GM23338 (cell line): ENCODE data around the gene MAP2K5. TPM values are rescaled to one million over a fixed set of nuclear protein-coding genes. Genes with fewer than 3 reads are reported as not detected.

Experiments
- ATAC-seq: fragments of 200-7000 bp; cut with Tn5 transposase; 3 replicates; pipeline ENCODE4 v1.9.1; 2020
- DNase-seq: peaks from one replicate; pipeline ENCODE4 v3.0.0-alpha.2; 2015; ENCODE audit warnings: low spot score
- H2AFZ ChIP-seq: fragments of 200-600 bp; sonication (generic); 2 replicates; pipeline ENCODE4 v1.8.0; 2016; ENCODE audit warnings: antibody characterized with exemption, mild to moderate bottlenecking, moderate library complexity
- H3F3A ChIP-seq: fragments of 200-600 bp; sonication (generic); replicated peaks from 2 replicates; pipeline ENCODE4 v1.8.0; 2017; ENCODE audit warnings: antibody characterized with exemption, mixed run types, low read depth
- H3K27ac ChIP-seq: fragments of 200-600 bp; sonication (generic); 2 replicates; pipeline ENCODE4 v1.6.1; 2016; ENCODE audit warnings: low read depth
- H3K27me3 ChIP-seq: fragments of 200-600 bp; sonication (generic); 2 replicates; pipeline ENCODE4 v1.8.0; 2016; ENCODE audit warnings: mild to moderate bottlenecking, mixed run types, moderate library complexity; ENCODE audit not compliant: insufficient read depth
- H3K36me3 ChIP-seq: fragments of 200-600 bp; sonication (generic); 2 replicates; pipeline ENCODE4 v1.8.0; 2016; ENCODE audit warnings: mild to moderate bottlenecking; ENCODE audit not compliant: insufficient read depth
- H3K4me1 ChIP-seq: fragments of 200-600 bp; sonication (generic); 2 replicates; pipeline ENCODE4 v1.8.0; 2016; ENCODE audit warnings: mild to moderate bottlenecking, moderate library complexity; ENCODE audit not compliant: insufficient read depth
- H3K4me2 ChIP-seq: fragments of 200-600 bp; sonication (generic); 2 replicates; pipeline ENCODE4 v1.7.1; 2017; ENCODE audit warnings: mixed run types
- H3K4me3 ChIP-seq: fragments of 200-600 bp; sonication (generic); 2 replicates; pipeline ENCODE4 v1.6.1; 2016; ENCODE audit warnings: mixed run types
- H3K79me2 ChIP-seq: fragments of 200-600 bp; sonication (generic); replicated peaks from 2 replicates; pipeline ENCODE4 v1.8.0; 2017; ENCODE audit warnings: mild to moderate bottlenecking; ENCODE audit not compliant: insufficient read depth
- H3K9me2 ChIP-seq: fragments of 200-600 bp; sonication (generic); 2 replicates; pipeline ENCODE4 v1.8.0; 2017; ENCODE audit not compliant: insufficient read depth
- H4K20me1 ChIP-seq: fragments of 200-600 bp; sonication (generic); replicated peaks from 2 replicates; pipeline ENCODE4 v1.8.0; 2017; ENCODE audit warnings: mild to moderate bottlenecking; ENCODE audit not compliant: insufficient read depth
- H3K27ac Mint-ChIP-seq: 2 replicates; pipeline ENCODE4 v1.8.0; 2020; ENCODE audit warnings: inconsistent platforms, mild to moderate bottlenecking, moderate library complexity, mixed read lengths
- H3K27me3 Mint-ChIP-seq: 3 replicates; pipeline ENCODE4 v1.8.0; 2022; ENCODE audit warnings: low read depth, mild to moderate bottlenecking, moderate library complexity, mixed read lengths, inconsistent platforms; ENCODE audit not compliant: insufficient read depth, poor library complexity
- H3K36me3 Mint-ChIP-seq: 3 replicates; pipeline ENCODE4 v1.8.0; 2021; ENCODE audit warnings: low read depth, mild to moderate bottlenecking, inconsistent platforms, moderate library complexity, mixed read lengths
- H3K4me1 Mint-ChIP-seq: 3 replicates; pipeline ENCODE4 v1.8.0; 2020; ENCODE audit warnings: mild to moderate bottlenecking, inconsistent platforms, mixed read lengths
- H3K4me3 Mint-ChIP-seq: 3 replicates; pipeline ENCODE4 v1.8.0; 2021; ENCODE audit warnings: moderate library complexity, mild to moderate bottlenecking, inconsistent platforms, mixed read lengths
- H3K9me3 Mint-ChIP-seq: 3 replicates; pipeline ENCODE4 v1.8.0; 2020; ENCODE audit warnings: moderate library complexity, mild to moderate bottlenecking, inconsistent platforms, mixed read lengths
- CREB1 ChIP-seq: fragments of 250-450 bp; sonication (Bioruptor Pico); IDR thresholded peaks from 2 replicates; pipeline ENCODE4 v1.5.0; 2020; ENCODE audit warnings: low read depth, mild to moderate bottlenecking, moderate library complexity
- CTCF ChIP-seq, 2 experiments: fragments of 200-600 bp in 1 of 2; sonication (generic) in 1 of 2; conservative IDR thresholded peaks; 2 replicates each; pipeline versions ENCODE4 v1.5.1 to v1.6.1; 2016 to 2017; ENCODE audit warnings: antibody characterized with exemption in 2 of 2, low read depth in 2 of 2, mild to moderate bottlenecking in 2 of 2, moderate library complexity in 1 of 2
- ETS1 ChIP-seq: IDR thresholded peaks from 2 replicates; pipeline ENCODE4 v1.6.1; 2016; ENCODE audit warnings: antibody characterized with exemption
- EZH2 ChIP-seq: fragments of 200-600 bp; sonication (generic); IDR thresholded peaks from one replicate; pipeline ENCODE4 v1.8.0; 2017; ENCODE audit warnings: antibody characterized with exemption, mild to moderate bottlenecking, low read depth; ENCODE audit not compliant: unreplicated experiment
- EZH2phosphoT487 ChIP-seq: fragments of 200-600 bp; sonication (generic); IDR thresholded peaks from one replicate; pipeline ENCODE4 v1.8.1; 2018; ENCODE audit warnings: antibody characterized with exemption; ENCODE audit not compliant: unreplicated experiment
- JUNB ChIP-seq: IDR thresholded peaks from one replicate; pipeline ENCODE4 v1.6.1; 2016; ENCODE audit warnings: antibody characterized with exemption; ENCODE audit not compliant: unreplicated experiment
- POLR2AphosphoS5 ChIP-seq: IDR thresholded peaks from 2 replicates; pipeline ENCODE4 v1.6.1; 2016; ENCODE audit warnings: antibody characterized with exemption, low read depth
- REST ChIP-seq: IDR thresholded peaks from one replicate; pipeline ENCODE4 v1.6.1; 2018; ENCODE audit warnings: antibody characterized with exemption; ENCODE audit not compliant: unreplicated experiment
- ZNF114 ChIP-seq: fragments of 250-450 bp; sonication (Bioruptor Pico); IDR thresholded peaks from 2 replicates; pipeline ENCODE4 v1.5.0; 2020; ENCODE audit warnings: mild to moderate bottlenecking, moderate library complexity
- ZNF331 ChIP-seq: fragments of 250-450 bp; sonication (Bioruptor Pico); IDR thresholded peaks from 2 replicates; pipeline ENCODE4 v1.5.0; 2020; ENCODE audit warnings: low read depth, mild to moderate bottlenecking, moderate library complexity
- polyA plus RNA-seq: library from polyadenylated mRNA; unstranded; fragments of >200 nt; fragmentation: Nextera tagmentation; extraction: Ambion mirVana; gene quantifications from 2 replicates; pipeline ENCODE4 v1.2.1, GENCODE V29; 2016
- total RNA-seq: library from RNA; depleted of rRNA; stranded (reverse); fragments of >200 nt; shearing (Covaris generic); gene quantifications from 2 replicates; pipeline ENCODE4 v1.2.3, GENCODE V29; 2014

The MAP2K5 gene
- total and polyA plus RNA-seq, 2 experiments from 2014 or later: 6.5 to 13.6 TPM

- Histone ChIP-seq H3K4me2 (no peak overlapping the region), H4K20me1 (no peaks in the 10 kb centered on the region; the same call in 1 of the 2 replicates), H2AFZ (no peak overlapping the region), H3K36me3 (no peaks in the 10 kb centered on the region), H3K9me2 (no peaks in the 10 kb centered on the region), H3K4me1 (no peaks in the 10 kb centered on the region; the same call in 1 of the 2 replicates), H3K27ac (no peak overlapping the region), H3K4me3 (no peak overlapping the region), H3K27me3 (no peaks in the 10 kb centered on the region), H3K79me2 (no peaks in the 10 kb centered on the region), H3F3A (no peaks in the 10 kb centered on the region)
- H3K9me3 Mint-ChIP-seq: no peaks in the 10 kb centered on the region
- H3K27me3 Mint-ChIP-seq: peaks cover 1% of the 10 kb centered on the region
- no peaks in the 10 kb centered on the region for H3K36me3 Mint-ChIP-seq
- ATAC-seq (no peak), DNase-seq (no peak)
- no peak overlapping the region for H3K27ac Mint-ChIP-seq
- no peak overlapping the region for H3K4me3 Mint-ChIP-seq
- TF ChIP-seq EZH2phosphoT487 (no peak), ETS1 (no peak), ZNF114 (no peak), POLR2AphosphoS5 (no peak), ZNF331 (no peak), CREB1 (CRISPR knock-in tag) (no peak)
- H3K4me1 Mint-ChIP-seq: peaks cover 4% of the 10 kb centered on the region; the same call in 2 of the 3 replicates
Measured at GRCh38 chr15:67606742-67607141, 64.2 kb downstream of the MAP2K5 start.

GRCh38 chr15:67607329-67607728, 64.8 kb downstream of the MAP2K5 start:
- Histone ChIP-seq H4K20me1 (no peaks in the 10 kb centered on the region; the same call in 1 of the 2 replicates), H3K9me2 (no peaks in the 10 kb centered on the region), H3K4me3 (no peak overlapping the region), H3K27ac (no peak overlapping the region), H3K79me2 (no peaks in the 10 kb centered on the region), H3K27me3 (no peaks in the 10 kb centered on the region), H3K4me2 (no peak overlapping the region), H3K4me1 (no peaks in the 10 kb centered on the region; the same call in 1 of the 2 replicates), H2AFZ (no peak overlapping the region), H3K36me3 (no peaks in the 10 kb centered on the region), H3F3A (no peaks in the 10 kb centered on the region)
- Mint-ChIP-seq H3K27me3 (peaks cover 1% of the 10 kb centered on the region), H3K4me3 (no peak overlapping the region), H3K27ac (no peak overlapping the region), H3K9me3 (no peaks in the 10 kb centered on the region), H3K36me3 (no peaks in the 10 kb centered on the region), H3K4me1 (peaks cover 4% of the 10 kb centered on the region; the same call in 2 of the 3 replicates)
- no peak for DNase-seq
- ATAC-seq: no peak
- TF ChIP-seq EZH2 (no peak), JUNB (no peak), CTCF (conservative IDR thresholded peaks at IDR 0.05; ENCODE audit: low read depth in 2 of 2) (no peak), ZNF331 (no peak), REST (no peak), ZNF114 (no peak), ETS1 (no peak), POLR2AphosphoS5 (no peak), EZH2phosphoT487 (no peak)
